Neural cell (in vitro differentiated cells): ENCODE data around the gene IQGAP2. TPM values are rescaled to one million over a fixed set of nuclear protein-coding genes. Genes with fewer than 3 reads are reported as not detected.
A peak's percentile ranks its signal among the peaks of the same experiment; 100 is the strongest.

ENCODE experiments used
- H2AFZ ChIP-seq: fragments of 200-600, 300-800 bp; sonication (generic), shearing (Covaris generic); 2 replicates; pipeline ENCODE4 v1.6.0; 2014; ENCODE audit warnings: low read depth, mild to moderate bottlenecking, antibody characterized with exemption, low read length, moderate library complexity
- H3F3A ChIP-seq: fragments of 200-600 bp; shearing (Covaris generic); 2 replicates; pipeline ENCODE4 v1.6.1; 2016; ENCODE audit warnings: mild to moderate bottlenecking, moderate library complexity, mixed read lengths, antibody characterized with exemption, low read length; ENCODE audit not compliant: insufficient read depth, poor library complexity, severe bottlenecking
- H3K27ac ChIP-seq: fragments of 200-600, 300-800 bp; sonication (generic), shearing (Covaris generic); 2 replicates; pipeline ENCODE4 v1.5.1; 2014; ENCODE audit warnings: mild to moderate bottlenecking, low read length, moderate library complexity
- H3K27me3 ChIP-seq: fragments of 300-800, 200-600 bp; sonication (generic), shearing (Covaris generic); 2 replicates; pipeline ENCODE4 v1.6.0; 2014; ENCODE audit warnings: mild to moderate bottlenecking, low read depth, low read length, moderate library complexity; ENCODE audit not compliant: insufficient read depth
- H3K36me3 ChIP-seq: fragments of 300-800, 200-600 bp; sonication (generic), shearing (Covaris generic); 2 replicates; pipeline ENCODE4 v1.5.1; 2014; ENCODE audit warnings: mild to moderate bottlenecking, antibody characterized with exemption, low read length, moderate library complexity; ENCODE audit not compliant: insufficient read depth
- H3K4me2 ChIP-seq: fragments of 300-800, 200-600 bp; sonication (generic), shearing (Covaris generic); 2 replicates; pipeline ENCODE4 v1.6.0; 2014; ENCODE audit warnings: mild to moderate bottlenecking, low read length
- H3K4me3 ChIP-seq: fragments of 300-800, 200-600 bp; sonication (generic), shearing (Covaris generic); 2 replicates; pipeline ENCODE4 v1.5.1; 2014; ENCODE audit warnings: mild to moderate bottlenecking, low read length, moderate library complexity
- H3K79me2 ChIP-seq: fragments of 200-600 bp; shearing (Covaris generic); replicated peaks from 2 replicates; pipeline ENCODE4 v1.6.0; 2014; ENCODE audit warnings: mild to moderate bottlenecking, low read length, moderate library complexity; ENCODE audit not compliant: insufficient read depth
- H3K9ac ChIP-seq: fragments of 300-800, 200-600 bp; sonication (generic), shearing (Covaris generic); 2 replicates; pipeline ENCODE4 v1.6.1; 2016; ENCODE audit warnings: mild to moderate bottlenecking, low read length, mixed read lengths
- H3K9me2 ChIP-seq: fragments of 200-600 bp; shearing (Covaris generic); 2 replicates; pipeline ENCODE4 v1.6.1; 2016; ENCODE audit warnings: mild to moderate bottlenecking, low read length, mixed read lengths; ENCODE audit not compliant: insufficient read depth
- H3K9me3 ChIP-seq: fragments of 200-600, 300-800 bp; sonication (generic), shearing (Covaris generic); 2 replicates; pipeline ENCODE4 v1.6.1; 2016; ENCODE audit warnings: mild to moderate bottlenecking, mixed run types, low read length, moderate library complexity, mixed read lengths
- H4K20me1 ChIP-seq: fragments of 200-600 bp; shearing (Covaris generic); 2 replicates; pipeline ENCODE4 v1.6.1; 2016; ENCODE audit warnings: mild to moderate bottlenecking, mixed run types; ENCODE audit not compliant: insufficient read depth
- CTCF ChIP-seq: fragments of 450-650 bp; IDR thresholded peaks from 2 replicates; pipeline ENCODE4 v1.5.1; 2014; ENCODE audit warnings: antibody characterized with exemption, mild to moderate bottlenecking, moderate library complexity; ENCODE audit not compliant: poor library complexity, severe bottlenecking
- EP300 ChIP-seq: fragments of 450-650 bp; conservative IDR thresholded peaks from 2 replicates; pipeline ENCODE4 v1.6.1; 2014; ENCODE audit warnings: antibody characterized with exemption, mild to moderate bottlenecking, moderate library complexity; ENCODE audit not compliant: poor library complexity, severe bottlenecking
- EZH2 ChIP-seq: fragments of 200-600, 300-800 bp; shearing (Covaris generic), sonication (generic); IDR thresholded peaks from 2 replicates; pipeline ENCODE4 v1.6.1; 2014; ENCODE audit warnings: antibody characterized with exemption, low read length, borderline replicate concordance, mild to moderate bottlenecking; ENCODE audit not compliant: insufficient read depth, poor library complexity, severe bottlenecking
- MXI1 ChIP-seq: fragments of 450-650 bp; conservative IDR thresholded peaks from 2 replicates; pipeline ENCODE4 v1.6.1; 2014; ENCODE audit warnings: antibody characterized with exemption, mild to moderate bottlenecking; ENCODE audit not compliant: poor library complexity, severe bottlenecking
- POLR2AphosphoS5 ChIP-seq: IDR thresholded peaks from 2 replicates; pipeline ENCODE4 v1.6.1; 2012
- RAD21 ChIP-seq: fragments of 450-650 bp; conservative IDR thresholded peaks from 2 replicates; pipeline ENCODE4 v1.6.1; 2014; ENCODE audit warnings: antibody characterized with exemption, mild to moderate bottlenecking, moderate library complexity
- SMC3 ChIP-seq: fragments of 450-650 bp; conservative IDR thresholded peaks from 2 replicates; pipeline ENCODE4 v1.6.1; 2014; ENCODE audit warnings: antibody characterized with exemption, mild to moderate bottlenecking, moderate library complexity; ENCODE audit not compliant: poor library complexity
- TAF1 ChIP-seq: IDR thresholded peaks from 2 replicates; pipeline ENCODE4 v1.6.1; 2012; ENCODE audit warnings: low read depth
- polyA plus RNA-seq: library from polyadenylated mRNA; depleted of rRNA; stranded (reverse); fragments of >200 nt; gene quantifications from 2 replicates; pipeline ENCODE4 v1.2.3, GENCODE V29; 2014
- TF ChIP-seq, protein P1 (sequence below): IDR thresholded peaks from 2 replicates; pipeline ENCODE4 v1.6.1; 2012; ENCODE audit warnings: borderline replicate concordance

The IQGAP2 gene
- polyA plus RNA-seq, 1 donor from 2014 or later, result 5.2 TPM

GRCh38 chr5:76489877-76490688, 87.0 kb downstream of the IQGAP2 start:
- H3K9me3 ChIP-seq, result no peaks in the 10 kb centered on the region
- H3K4me3 ChIP-seq, result peak overlapping the region; percentile 38
- peak overlapping the region; percentile 5 for H3K9ac ChIP-seq
- no peaks in the 10 kb centered on the region for H3K9me2 ChIP-seq
- H4K20me1 ChIP-seq, result no peaks in the 10 kb centered on the region
- TF ChIP-seq SMC3 (no peak), EZH2 (no peak), EP300 (peak; percentile 40)
- H3K4me2 ChIP-seq, result peak overlapping the region; percentile 31
- no peaks in the 10 kb centered on the region for H3K27me3 ChIP-seq
- H2AFZ ChIP-seq, result no peak overlapping the region
- H3F3A ChIP-seq, result no peaks in the 10 kb centered on the region
- no peaks in the 10 kb centered on the region for H3K79me2 ChIP-seq
- no peaks in the 10 kb centered on the region for H3K36me3 ChIP-seq
- peak overlapping the region; percentile 62 for H3K27ac ChIP-seq

DNA sequence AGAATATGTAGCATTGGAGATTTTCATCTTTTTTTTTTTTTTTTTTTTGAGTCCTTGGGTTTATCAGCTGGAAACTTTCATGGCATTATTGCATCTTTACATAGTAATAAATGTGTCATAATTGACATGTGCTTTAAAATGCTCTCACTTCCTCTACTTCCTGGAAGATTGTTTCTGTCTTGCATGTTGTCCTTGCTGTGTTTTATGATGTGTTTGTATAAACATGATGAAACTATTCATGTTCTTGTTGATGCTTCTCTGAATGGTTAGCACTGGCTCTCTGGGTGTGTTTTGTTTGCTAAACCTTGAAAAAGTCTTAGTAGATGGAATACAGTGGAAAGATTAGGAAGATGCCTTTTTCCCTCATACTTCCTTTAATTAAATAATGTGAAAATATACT, 87.9 kb downstream of the IQGAP2 start:
- H3K27ac ChIP-seq, result peak overlapping the region; percentile 62

More for the DNA sequence above, 87.9 kb downstream of the IQGAP2 start:
- H3K79me2 ChIP-seq, result no peaks in the 10 kb centered on the region
- no peak overlapping the region for H2AFZ ChIP-seq
- H3K9me3 ChIP-seq, result no peaks in the 10 kb centered on the region
- no peaks in the 10 kb centered on the region for H3K9me2 ChIP-seq
- no peak overlapping the region for H3K9ac ChIP-seq
- no peaks in the 10 kb centered on the region for H4K20me1 ChIP-seq
- no peak overlapping the region for H3K4me3 ChIP-seq
- no peak for TF ChIP-seq TAF1
- TF ChIP-seq POLR2AphosphoS5, result no peak
- no peak for TF ChIP-seq EP300
- TF ChIP-seq MXI1, result no peak
- no peak for TF ChIP-seq CTCF
- no peak for TF ChIP-seq SMC3
- no peak for TF ChIP-seq RAD21
- TF ChIP-seq, protein P1, sequence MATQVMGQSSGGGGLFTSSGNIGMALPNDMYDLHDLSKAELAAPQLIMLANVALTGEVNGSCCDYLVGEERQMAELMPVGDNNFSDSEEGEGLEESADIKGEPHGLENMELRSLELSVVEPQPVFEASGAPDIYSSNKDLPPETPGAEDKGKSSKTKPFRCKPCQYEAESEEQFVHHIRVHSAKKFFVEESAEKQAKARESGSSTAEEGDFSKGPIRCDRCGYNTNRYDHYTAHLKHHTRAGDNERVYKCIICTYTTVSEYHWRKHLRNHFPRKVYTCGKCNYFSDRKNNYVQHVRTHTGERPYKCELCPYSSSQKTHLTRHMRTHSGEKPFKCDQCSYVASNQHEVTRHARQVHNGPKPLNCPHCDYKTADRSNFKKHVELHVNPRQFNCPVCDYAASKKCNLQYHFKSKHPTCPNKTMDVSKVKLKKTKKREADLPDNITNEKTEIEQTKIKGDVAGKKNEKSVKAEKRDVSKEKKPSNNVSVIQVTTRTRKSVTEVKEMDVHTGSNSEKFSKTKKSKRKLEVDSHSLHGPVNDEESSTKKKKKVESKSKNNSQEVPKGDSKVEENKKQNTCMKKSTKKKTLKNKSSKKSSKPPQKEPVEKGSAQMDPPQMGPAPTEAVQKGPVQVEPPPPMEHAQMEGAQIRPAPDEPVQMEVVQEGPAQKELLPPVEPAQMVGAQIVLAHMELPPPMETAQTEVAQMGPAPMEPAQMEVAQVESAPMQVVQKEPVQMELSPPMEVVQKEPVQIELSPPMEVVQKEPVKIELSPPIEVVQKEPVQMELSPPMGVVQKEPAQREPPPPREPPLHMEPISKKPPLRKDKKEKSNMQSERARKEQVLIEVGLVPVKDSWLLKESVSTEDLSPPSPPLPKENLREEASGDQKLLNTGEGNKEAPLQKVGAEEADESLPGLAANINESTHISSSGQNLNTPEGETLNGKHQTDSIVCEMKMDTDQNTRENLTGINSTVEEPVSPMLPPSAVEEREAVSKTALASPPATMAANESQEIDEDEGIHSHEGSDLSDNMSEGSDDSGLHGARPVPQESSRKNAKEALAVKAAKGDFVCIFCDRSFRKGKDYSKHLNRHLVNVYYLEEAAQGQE, result no peak
- no peak for TF ChIP-seq EZH2
- H3K36me3 ChIP-seq, result no peaks in the 10 kb centered on the region
- H3K4me2 ChIP-seq, result no peak overlapping the region
- H3F3A ChIP-seq, result no peaks in the 10 kb centered on the region
- no peaks in the 10 kb centered on the region for H3K27me3 ChIP-seq
